OCI-LY3 (cell line): ENCODE results near the gene SPATA46.

ENCODE experiments used
- H2AFZ ChIP-seq: fragments of 200-600, 300-600 bp; shearing (Covaris generic); 2 replicates; pipeline ENCODE4 v1.6.0; 2014; ENCODE audit warnings: antibody characterized with exemption, low read depth, low read length
- H3K27ac ChIP-seq: fragments of 200-600, 300-600 bp; sonication (generic); 2 replicates; pipeline ENCODE4 v1.5.1; 2014; ENCODE audit warnings: mild to moderate bottlenecking, low read length, moderate library complexity, mixed read lengths
- H3K27me3 ChIP-seq: fragments of 200-600, 300-600 bp; sonication (generic); 2 replicates; pipeline ENCODE4 v1.6.1; 2014; ENCODE audit warnings: low read depth, low read length, mixed read lengths
- H3K36me3 ChIP-seq: fragments of 200-600, 300-600 bp; sonication (generic); replicated peaks from 2 replicates; pipeline ENCODE3; 2014; ENCODE audit warnings: low read depth, low read length, mixed read lengths
- H3K4me1 ChIP-seq: fragments of 300-600, 200-600 bp; sonication (generic); 2 replicates; pipeline ENCODE4 v1.6.1; 2014; ENCODE audit warnings: low read length, mixed read lengths
- H3K4me2 ChIP-seq: fragments of 200-600, 300-600 bp; sonication (generic); 2 replicates; pipeline ENCODE4 v1.6.1; 2014; ENCODE audit warnings: low read length, mixed read lengths
- H3K4me3 ChIP-seq: fragments of 300-600, 200-600 bp; sonication (generic); 2 replicates; pipeline ENCODE4 v1.5.1; 2014; ENCODE audit warnings: antibody characterized with exemption, mild to moderate bottlenecking, low read length, moderate library complexity
- H3K79me2 ChIP-seq: fragments of 300-600, 200-600 bp; shearing (Covaris generic); 2 replicates; pipeline ENCODE4 v1.6.1; 2014; ENCODE audit warnings: mild to moderate bottlenecking, low read length, mixed read lengths
- H3K9ac ChIP-seq: fragments of 300-600, 200-600 bp; shearing (Covaris generic); 2 replicates; pipeline ENCODE4 v1.6.0; 2014; ENCODE audit warnings: mild to moderate bottlenecking, low read length, moderate library complexity
- H3K9me3 ChIP-seq: fragments of 200-600, 300-600 bp; shearing (Covaris generic); 2 replicates; pipeline ENCODE4 v1.6.1; 2014; ENCODE audit warnings: low read length, mixed read lengths; ENCODE audit not compliant: insufficient read depth
- H4K20me1 ChIP-seq: fragments of 200-600, 300-600 bp; sonication (generic); 2 replicates; pipeline ENCODE4 v1.6.1; 2016; ENCODE audit warnings: low read length, mixed read lengths; ENCODE audit not compliant: insufficient read depth
- CTCF ChIP-seq: fragments of 200-600, 300-600 bp; sonication (generic); IDR thresholded peaks from 2 replicates; pipeline ENCODE4 v1.5.1; 2014; ENCODE audit warnings: antibody characterized with exemption, low read length, low read depth
- EZH2phosphoT487 ChIP-seq: fragments of 200-600 bp; shearing (Covaris generic); IDR thresholded peaks from 2 replicates; pipeline ENCODE4 v1.6.1; 2018; ENCODE audit warnings: antibody characterized with exemption, mixed run types, low read depth

The SPATA46 gene

GRCh38 chr1:162396201-162396906 lies 19.7 kb upstream of the SPATA46 start:
- Histone ChIP-seq H3K27me3 (peaks cover 53% of the 10 kb centered on the region), H3K36me3 (no peaks in the 10 kb centered on the region), H4K20me1 (no peaks in the 10 kb centered on the region), H3K4me1 (no peaks in the 10 kb centered on the region), H3K79me2 (no peaks in the 10 kb centered on the region), H3K4me3 (no peak overlapping the region), H3K27ac (no peak overlapping the region), H3K4me2 (no peak overlapping the region), H3K9me3 (no peaks in the 10 kb centered on the region), H3K9ac (no peak overlapping the region), H2AFZ (no peak overlapping the region)
- no peak for TF ChIP-seq EZH2phosphoT487
- TF ChIP-seq CTCF, result no peak

- no peaks in the 10 kb centered on the region for H3K36me3 ChIP-seq
- peaks cover 65% of the 10 kb centered on the region for H3K27me3 ChIP-seq
- no peak overlapping the region for H3K27ac ChIP-seq
- H4K20me1 ChIP-seq, result no peaks in the 10 kb centered on the region; the same call in 1 of the 2 replicates
- H3K4me2 ChIP-seq, result 0 out of 2 replicates have a peak overlapping the region, but pooled peaks have one; percentile 19
- peak; percentile 77 for TF ChIP-seq CTCF
- TF ChIP-seq EZH2phosphoT487, result no peak
- no peak overlapping the region for H2AFZ ChIP-seq
- no peaks in the 10 kb centered on the region for H3K9me3 ChIP-seq
- H3K4me1 ChIP-seq, result peaks cover 8% of the 10 kb centered on the region
- no peak overlapping the region for H3K9ac ChIP-seq
- H3K79me2 ChIP-seq, result no peaks in the 10 kb centered on the region
- H3K4me3 ChIP-seq, result no peak overlapping the region
These were observed 15.3 kb upstream of the SPATA46 start for GRCh38 chr1:162391790-162392563.

- H3K9ac ChIP-seq, result no peak overlapping the region
- H4K20me1 ChIP-seq, result no peaks in the 10 kb centered on the region; the same call in 1 of the 2 replicates
- H3K4me2 ChIP-seq, result no peak overlapping the region
- H3K27me3 ChIP-seq, result peaks cover 63% of the 10 kb centered on the region
- H3K4me3 ChIP-seq, result no peak overlapping the region
- peaks cover 8% of the 10 kb centered on the region for H3K4me1 ChIP-seq
- TF ChIP-seq CTCF (no peak), EZH2phosphoT487 (no peak)
- no peaks in the 10 kb centered on the region for H3K79me2 ChIP-seq
- no peaks in the 10 kb centered on the region for H3K36me3 ChIP-seq
- H2AFZ ChIP-seq, result no peak overlapping the region
- H3K9me3 ChIP-seq, result no peaks in the 10 kb centered on the region
- H3K27ac ChIP-seq, result no peak overlapping the region
These were observed 13.9 kb upstream of the SPATA46 start for GRCh38 chr1:162390396-162391185.

DNA sequence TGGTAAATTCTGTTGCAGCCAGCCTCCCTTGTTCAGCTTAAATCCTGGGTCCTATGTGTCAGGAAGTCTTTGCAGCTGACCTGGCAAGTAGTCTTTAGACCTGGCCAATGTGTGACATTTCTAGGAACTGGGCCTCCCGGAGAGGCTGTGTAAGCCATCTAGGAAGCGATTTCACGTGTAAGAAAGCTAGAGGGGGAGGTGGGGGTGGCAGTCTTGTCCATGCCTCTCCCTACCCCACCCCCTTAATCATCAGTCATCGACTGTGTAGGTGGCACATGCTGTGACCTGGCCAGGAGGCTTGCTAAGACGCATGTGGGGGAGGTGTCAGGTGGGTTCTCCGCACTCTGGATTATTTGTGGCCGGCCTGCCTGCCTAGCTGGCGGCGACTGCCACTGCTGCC lies 13.3 kb upstream of the SPATA46 start:
- H3K4me3 ChIP-seq, result no peak overlapping the region
- peaks cover 59% of the 10 kb centered on the region for H3K27me3 ChIP-seq
- no peak overlapping the region for H3K4me2 ChIP-seq
- no peaks in the 10 kb centered on the region; the same call in 1 of the 2 replicates for H4K20me1 ChIP-seq
- H2AFZ ChIP-seq, result no peak overlapping the region
- no peak overlapping the region for H3K27ac ChIP-seq
- H3K9me3 ChIP-seq, result no peaks in the 10 kb centered on the region
- H3K79me2 ChIP-seq, result no peaks in the 10 kb centered on the region
- H3K4me1 ChIP-seq, result peaks cover 8% of the 10 kb centered on the region
- no peak for TF ChIP-seq CTCF
- no peak overlapping the region for H3K9ac ChIP-seq
- no peaks in the 10 kb centered on the region for H3K36me3 ChIP-seq
